22Rv1 (cell line): Measurements from ENCODE around the gene MORN5.

ENCODE experiments used
- ZFX ChIP-seq: fragments of 450-650 bp; IDR thresholded peaks from 2 replicates; pipeline ENCODE4 v1.6.1; 2017; ENCODE audit warnings: antibody characterized with exemption, borderline replicate concordance
- TF ChIP-seq, protein P1 (sequence below): fragments of 450-650 bp; IDR thresholded peaks from 2 replicates; pipeline ENCODE4 v1.5.1; 2017; ENCODE audit warnings: mild to moderate bottlenecking

DNA sequence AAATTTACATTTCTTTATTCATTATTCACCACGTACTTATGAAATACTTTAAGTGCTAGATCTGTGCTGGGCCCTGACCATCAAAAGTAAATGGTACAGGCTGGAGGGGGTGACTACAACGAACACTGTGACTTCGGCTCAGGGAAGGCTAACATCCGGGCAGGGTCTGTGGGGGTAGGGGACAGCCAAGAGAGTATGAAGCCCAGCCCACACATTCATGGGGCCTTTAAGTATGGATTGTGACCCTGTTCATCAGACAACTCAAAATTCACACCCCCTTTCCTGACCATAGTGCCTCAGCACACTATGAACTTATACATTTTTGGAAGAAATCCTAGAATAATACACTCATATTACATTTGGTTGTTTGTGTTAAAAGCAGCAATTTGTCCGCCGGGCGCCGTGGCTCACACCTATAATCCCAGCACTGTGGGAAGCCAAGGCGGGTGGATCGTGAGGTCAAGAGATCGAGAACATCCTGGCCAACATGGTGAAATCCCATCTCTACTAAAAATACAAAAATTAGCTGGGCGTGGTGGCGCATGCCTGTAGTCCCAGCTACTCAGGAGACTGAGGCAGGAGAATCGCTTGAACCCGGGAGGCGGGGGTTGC lies 33.3 kb downstream of the MORN5 start:
- TF ChIP-seq, protein P1, sequence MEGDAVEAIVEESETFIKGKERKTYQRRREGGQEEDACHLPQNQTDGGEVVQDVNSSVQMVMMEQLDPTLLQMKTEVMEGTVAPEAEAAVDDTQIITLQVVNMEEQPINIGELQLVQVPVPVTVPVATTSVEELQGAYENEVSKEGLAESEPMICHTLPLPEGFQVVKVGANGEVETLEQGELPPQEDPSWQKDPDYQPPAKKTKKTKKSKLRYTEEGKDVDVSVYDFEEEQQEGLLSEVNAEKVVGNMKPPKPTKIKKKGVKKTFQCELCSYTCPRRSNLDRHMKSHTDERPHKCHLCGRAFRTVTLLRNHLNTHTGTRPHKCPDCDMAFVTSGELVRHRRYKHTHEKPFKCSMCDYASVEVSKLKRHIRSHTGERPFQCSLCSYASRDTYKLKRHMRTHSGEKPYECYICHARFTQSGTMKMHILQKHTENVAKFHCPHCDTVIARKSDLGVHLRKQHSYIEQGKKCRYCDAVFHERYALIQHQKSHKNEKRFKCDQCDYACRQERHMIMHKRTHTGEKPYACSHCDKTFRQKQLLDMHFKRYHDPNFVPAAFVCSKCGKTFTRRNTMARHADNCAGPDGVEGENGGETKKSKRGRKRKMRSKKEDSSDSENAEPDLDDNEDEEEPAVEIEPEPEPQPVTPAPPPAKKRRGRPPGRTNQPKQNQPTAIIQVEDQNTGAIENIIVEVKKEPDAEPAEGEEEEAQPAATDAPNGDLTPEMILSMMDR = no peak
- no peak for TF ChIP-seq ZFX
